ENCODE results near the gene SPTLC3. TPM values are rescaled to one million over a fixed set of nuclear protein-coding genes. Genes with fewer than 3 reads are reported as not detected.
A peak's percentile ranks its signal among the peaks of the same experiment; 100 is the strongest.

The SPTLC3 gene
- total RNA-seq, 2 donors from 2014 or later: 6.6 to 9.7 TPM

DNA sequence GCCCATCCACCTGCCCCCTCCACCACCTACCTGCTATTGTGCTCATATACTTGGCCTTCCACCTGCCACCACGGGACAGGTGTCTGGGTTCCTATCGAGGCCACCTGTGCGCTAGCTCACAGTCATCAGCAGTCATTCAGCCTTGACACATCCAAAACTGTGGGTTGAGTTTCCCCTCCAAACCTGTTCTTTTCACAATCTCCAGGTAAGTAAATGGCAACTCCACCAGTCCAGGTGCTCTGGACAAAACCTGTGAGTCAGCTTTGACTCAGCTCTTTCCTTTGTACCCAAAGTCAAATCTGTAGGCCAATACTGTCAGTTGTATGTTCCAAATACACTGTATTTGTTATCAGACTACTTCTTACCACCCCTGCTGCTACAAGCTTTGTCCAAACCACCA, 52.6 kb downstream of the SPTLC3 start:
- DNase-seq: no peak
- intact Hi-C loops (cut with DNase I, micrococcal nuclease): no loop called here
- no peak for ATAC-seq

DNA sequence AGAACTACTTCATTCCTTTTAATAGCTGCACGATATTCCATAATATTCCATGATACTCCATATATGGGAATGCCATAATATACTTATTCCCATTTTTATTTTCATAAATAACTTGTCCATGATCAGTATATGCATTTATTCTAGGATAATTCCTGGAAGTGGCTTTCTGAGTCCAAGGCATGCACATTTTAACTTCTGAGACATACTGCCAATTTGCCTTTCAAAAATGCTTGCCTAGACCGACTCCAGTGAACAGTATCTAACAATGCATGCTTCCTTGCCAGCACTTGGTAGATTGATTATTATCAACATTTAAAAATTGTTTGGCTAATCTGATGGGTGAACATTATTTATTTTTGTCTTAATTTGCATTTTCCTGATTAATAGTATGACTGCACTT, 54.0 kb downstream of the SPTLC3 start:
- ATAC-seq: no peak
- intact Hi-C loops (cut with DNase I, micrococcal nuclease): no loop called here
- DNase-seq: no peak

DNA sequence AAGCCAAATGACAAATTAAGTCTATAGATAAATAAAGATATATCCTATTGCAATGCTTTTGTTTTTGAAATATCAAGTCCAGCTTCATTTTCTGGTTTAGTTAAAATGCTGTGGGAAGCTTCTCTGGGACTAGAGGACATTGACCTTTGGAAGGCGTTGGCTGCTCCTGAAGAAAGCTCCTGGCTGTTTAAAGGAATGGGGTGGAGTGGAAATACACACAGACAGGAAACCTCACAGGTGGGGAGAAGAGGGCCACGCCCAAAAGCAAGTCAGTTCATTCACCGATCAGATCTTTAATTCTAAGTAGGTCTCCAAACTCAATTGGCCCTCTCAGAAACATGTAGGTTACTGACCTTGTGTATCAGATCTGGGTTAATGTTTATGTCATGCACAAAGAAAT, 59.6 kb downstream of the SPTLC3 start:
- intact Hi-C loops (cut with DNase I, micrococcal nuclease): no loop called here
- peak; percentile 100 for ATAC-seq
- peak; percentile 41 to 65 for DNase-seq

DNA sequence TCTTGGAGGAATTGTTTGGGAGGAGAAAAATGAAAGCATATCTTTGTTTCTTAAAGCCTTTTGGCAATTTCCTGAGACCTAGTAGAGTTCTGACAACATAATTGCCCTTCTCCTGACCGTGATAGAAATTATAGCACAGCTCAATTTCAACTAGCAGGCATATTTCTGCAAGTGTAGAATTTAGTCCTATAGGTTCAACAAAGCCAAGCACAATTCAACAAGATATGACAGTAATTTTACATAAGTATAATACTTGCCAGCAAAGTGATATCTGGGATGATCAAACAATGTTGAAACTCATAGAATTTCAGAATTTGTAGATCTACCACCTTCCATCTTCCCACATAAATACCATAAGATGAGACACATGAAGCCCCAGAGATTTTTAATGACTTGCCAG, 73.1 kb downstream of the SPTLC3 start:
- intact Hi-C loops (cut with DNase I, micrococcal nuclease): no loop called here
- ATAC-seq (no peak), DNase-seq (no peak)

DNA sequence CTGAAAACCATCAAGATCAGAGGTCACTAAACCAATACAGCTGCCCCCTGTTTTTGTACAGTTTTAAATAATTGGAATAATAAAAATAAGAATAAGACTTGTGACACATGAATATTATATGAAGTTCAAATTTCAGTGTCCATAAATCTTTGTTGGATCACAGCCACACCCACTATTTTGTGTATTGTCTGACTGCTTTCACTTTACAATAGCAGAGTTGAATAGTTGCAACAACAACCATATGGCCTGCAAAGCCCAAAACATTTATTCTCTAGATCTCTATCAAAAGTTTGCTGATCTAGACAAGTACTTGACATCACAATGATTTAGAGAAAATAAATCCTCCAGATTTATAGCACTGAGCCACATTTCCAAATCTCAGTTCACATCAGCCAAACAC, 73.6 kb downstream of the SPTLC3 start:
- DNase-seq (no peak), ATAC-seq (peak; percentile 79)
- intact Hi-C loops (cut with DNase I, micrococcal nuclease): no loop called here

DNA sequence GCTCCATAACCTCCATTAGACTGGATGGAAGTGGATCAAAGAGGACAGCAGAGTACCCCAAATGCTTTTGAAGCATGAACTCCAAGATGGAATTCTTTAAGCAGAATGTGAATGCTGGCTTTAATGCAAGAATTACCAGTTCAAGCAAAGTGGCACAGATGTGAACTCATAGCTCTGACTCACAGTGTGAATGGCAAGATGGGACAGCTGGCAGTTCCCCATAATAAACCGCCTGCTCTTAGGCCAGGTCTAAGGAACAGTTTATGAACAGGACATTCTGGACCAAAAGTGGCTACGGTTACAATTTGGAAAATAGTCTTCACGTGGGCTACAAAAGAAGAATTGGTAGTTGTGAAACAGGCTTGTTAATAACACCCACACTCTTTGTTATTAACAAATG, 76.5 kb downstream of the SPTLC3 start:
- ATAC-seq (no peak), DNase-seq (no peak)
- intact Hi-C loops (cut with DNase I, micrococcal nuclease): no loop called here

DNA sequence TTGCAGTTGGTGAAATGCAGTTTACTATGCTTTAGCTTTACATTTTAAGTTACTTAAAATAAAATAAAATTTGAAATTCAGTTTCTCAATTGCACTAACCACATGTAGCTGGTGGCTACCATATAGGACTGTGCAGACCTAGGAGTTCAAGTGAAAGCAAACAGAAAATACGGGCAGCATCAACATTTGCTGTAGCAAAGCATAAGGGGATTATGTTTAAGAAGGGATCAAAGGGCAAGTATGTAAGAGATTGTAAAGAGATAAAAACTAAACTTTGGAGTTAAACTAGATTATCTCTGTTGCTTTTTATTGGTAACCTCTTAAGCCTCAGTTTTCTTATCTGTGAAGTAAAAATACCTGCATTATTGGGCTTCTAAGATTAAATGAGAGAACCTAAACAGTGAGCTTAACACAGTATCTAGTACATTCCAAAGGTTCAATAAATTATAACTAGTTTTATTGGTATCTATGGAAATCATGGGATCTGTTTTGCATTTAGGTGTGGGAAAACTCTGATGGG, 81.2 kb downstream of the SPTLC3 start:
- DNase-seq (no peak), ATAC-seq (peak; percentile 93)

DNA sequence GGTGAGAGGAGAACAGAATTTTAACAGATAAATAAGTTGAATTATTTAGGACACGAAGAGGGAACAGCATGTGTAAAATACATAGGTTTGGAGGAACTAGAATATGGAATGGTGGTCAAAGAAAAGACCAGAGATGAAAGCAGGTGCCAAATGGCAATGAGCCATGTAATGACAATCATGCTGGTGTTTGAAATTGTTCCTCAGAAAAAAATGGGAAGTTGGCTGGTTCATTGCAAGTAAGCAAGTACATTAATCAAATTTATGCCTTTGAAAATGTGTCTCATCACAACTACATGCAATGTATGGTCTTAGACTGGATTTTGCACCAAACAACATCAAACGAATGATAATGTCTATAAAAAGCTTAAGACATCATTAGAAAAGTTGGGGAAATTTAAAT, 83.3 kb downstream of the SPTLC3 start:
- intact Hi-C loops (cut with DNase I, micrococcal nuclease): no loop called here
- DNase-seq: no peak
- ATAC-seq: no peak

More for the DNA sequence above, 81.2 kb downstream of the SPTLC3 start:
- intact Hi-C loops (cut with DNase I, micrococcal nuclease): no loop called here

DNA sequence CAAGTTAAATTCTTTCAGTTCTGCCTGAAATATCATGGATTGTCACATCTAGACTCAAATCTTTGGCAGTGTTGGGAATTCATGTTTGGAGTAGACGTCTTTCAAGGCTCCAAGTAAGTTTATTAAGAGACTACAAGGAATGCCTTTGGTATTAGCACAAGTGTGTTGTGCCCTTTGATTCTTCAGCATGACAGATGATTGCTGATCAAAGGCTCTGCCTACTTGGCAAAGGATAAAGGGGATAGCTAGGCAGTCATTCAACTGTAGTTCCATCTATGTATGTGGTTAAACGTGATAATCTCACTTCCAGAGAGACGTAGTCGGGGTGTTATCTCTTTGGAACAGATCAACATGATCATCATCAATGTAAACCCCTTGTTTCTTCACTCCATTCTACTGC, 86.2 kb downstream of the SPTLC3 start:
- ATAC-seq (no peak), DNase-seq (no peak)
- intact Hi-C loops (cut with DNase I, micrococcal nuclease): no loop called here

DNA sequence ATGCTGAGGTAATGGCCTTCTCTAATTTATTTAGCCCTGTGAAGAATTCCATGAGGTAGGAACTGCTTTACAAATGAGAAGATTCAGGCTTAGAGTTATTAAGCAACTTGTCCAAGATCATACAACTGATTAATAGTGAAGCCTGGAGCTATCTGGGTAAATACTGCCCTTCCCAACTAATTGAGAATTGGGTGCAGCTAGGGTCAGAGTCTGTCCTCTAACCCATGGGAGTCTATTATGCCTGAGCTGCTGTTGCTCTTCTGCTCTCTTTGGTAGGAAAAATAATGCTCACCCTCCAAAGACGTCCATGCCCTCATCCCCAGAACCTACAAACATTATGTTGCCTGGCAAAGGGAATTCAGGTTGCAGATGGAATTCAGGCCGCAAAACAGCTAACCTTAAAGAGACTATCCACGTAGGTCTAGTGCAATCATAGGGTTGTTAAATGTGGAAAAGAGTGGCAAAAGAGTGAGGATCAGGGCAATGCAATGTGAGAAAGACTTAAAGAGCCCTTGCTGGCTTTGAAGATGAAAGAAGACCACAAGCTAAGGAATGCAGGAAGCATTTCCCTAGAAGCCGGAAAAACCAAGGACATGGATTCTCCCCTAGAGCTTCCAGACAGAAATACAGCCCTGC, 90.1 kb downstream of the SPTLC3 start:
- intact Hi-C loops (cut with DNase I, micrococcal nuclease): no loop called here
- DNase-seq (no peak), ATAC-seq (no peak)

DNA sequence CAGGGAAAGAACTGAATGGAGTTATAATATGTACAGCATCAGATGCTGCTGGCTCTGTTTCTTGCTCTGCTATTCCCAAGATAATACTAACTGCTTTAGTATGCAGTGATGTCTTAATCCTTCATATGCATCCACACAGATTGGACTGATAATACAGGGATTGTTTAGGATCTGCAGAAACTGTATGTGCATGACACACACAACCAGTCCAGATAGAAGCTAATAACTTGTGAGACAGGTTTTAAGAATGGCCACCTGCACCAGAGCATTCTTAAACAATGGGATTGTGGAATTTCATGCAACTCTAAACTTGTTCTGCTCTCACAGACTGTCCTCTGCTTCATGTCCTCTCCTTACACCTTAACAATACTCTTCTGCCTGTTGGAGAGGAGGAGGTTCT, 90.9 kb downstream of the SPTLC3 start:
- no peak for DNase-seq
- intact Hi-C loops (cut with DNase I, micrococcal nuclease): no loop called here
- ATAC-seq: no peak

DNA sequence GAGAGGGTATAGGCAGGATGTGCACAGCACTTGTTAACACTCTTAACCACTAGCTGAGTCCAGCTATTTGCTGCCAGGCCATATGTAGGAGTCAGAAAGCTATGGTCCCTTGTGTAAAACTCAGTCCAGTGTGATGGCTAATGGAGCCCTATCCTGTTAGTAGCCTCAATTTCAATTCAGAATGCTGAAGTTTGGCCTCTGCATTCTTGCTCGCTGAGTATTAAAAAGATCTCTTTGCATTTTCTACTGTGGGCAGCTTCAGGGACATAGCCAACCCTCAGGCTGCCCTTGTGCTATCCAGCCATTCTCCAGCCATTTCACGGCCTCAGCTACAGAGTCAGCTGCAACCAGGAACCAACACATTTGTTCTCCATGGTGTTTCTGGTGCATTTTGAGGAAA, 92.5 kb downstream of the SPTLC3 start:
- DNase-seq (no peak), ATAC-seq (no peak)
- intact Hi-C loops (cut with DNase I, micrococcal nuclease): no loop called here

DNA sequence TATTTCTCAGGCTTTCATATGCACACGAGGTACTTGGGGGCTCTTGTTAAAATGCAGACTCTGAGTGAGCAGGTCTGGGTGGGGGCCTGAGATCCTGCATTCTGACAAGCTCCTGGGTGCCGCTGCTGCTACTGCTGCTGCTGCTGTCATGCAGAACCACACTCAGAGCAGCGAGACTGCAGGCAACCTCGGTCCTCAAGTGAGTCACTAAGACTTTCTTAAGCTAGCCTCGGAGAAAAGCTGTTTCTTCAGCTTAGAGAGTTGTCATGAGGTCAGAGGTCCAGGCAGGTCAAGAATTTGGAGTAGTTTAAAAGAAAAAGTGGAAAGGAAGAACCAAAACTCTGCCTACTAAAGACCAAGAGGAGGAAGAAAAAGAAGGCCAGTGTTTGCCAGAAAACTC, 92.9 kb downstream of the SPTLC3 start:
- no peak for DNase-seq
- ATAC-seq: no peak
- intact Hi-C loops (cut with DNase I, micrococcal nuclease): no loop called here

DNA sequence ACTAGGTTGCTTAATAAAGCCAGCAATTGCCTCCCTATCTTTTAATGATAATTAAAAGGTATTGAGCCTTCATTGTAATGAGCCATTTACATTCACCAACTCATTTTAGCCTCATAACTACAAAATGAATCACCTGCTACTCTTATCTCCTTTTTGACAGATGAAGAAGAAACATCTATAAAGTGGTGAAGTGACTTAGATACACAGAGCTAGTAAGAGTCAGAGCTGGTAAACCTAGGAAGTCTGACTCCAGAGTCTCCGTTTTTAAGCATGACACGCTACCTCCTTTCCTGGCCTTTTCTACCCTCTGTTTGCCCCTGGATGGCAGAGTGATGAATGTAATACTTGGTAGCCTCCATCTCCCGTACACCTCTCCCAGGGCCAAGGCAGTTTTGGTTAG, 93.5 kb downstream of the SPTLC3 start:
- ATAC-seq (peak; percentile 12), DNase-seq (no peak)
- intact Hi-C loops (cut with DNase I, micrococcal nuclease): no loop called here

DNA sequence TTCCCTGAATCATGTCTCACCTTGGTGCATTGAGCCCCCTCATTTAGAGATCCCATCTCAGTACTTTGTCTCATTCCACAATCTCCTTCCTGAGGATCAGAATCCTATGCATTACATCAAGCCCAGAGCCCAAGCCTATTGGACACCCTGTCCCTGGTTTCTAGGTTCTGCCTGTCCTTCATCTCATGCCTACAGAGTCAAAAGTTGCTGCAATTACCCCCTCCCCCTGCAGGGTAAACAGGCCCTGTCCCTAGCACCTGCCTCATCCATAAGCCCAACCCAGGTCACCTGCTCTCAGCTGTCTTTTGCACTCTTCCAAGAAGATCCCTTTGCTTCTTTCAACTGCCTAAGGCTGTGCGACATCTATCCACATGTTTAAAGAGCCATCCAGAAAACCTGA, 93.9 kb downstream of the SPTLC3 start:
- intact Hi-C loops (cut with DNase I, micrococcal nuclease): no loop called here
- ATAC-seq: peak; percentile 92
- peak; percentile 21 to 47 for DNase-seq

DNA sequence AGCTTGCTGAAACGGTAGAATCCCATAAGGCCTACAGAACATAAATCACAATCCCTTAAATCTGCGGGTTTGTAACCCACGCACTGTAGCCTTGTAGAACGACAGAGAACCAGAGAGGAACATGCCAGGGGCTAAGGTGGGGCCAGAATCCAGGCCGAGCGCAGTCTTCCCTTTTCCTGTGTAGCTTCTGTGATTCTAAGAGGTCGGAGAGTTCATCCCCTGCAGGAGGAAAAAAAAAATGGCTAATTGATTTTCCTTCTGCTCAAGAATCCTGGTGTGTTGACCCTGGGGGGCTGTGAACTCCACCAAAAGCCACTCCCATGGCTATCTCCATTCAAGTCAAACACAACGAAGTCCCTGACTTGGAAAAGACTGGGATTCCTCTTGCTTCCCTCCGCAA, 96.3 kb downstream of the SPTLC3 start:
- DNase-seq (no peak), ATAC-seq (no peak)
- intact Hi-C loops (cut with DNase I, micrococcal nuclease): loop anchor here in 1 of 2 donors (5.0 kb wide), 1 partner anchor 133 kb away; no protein-coding TSS in a partner anchor

DNA sequence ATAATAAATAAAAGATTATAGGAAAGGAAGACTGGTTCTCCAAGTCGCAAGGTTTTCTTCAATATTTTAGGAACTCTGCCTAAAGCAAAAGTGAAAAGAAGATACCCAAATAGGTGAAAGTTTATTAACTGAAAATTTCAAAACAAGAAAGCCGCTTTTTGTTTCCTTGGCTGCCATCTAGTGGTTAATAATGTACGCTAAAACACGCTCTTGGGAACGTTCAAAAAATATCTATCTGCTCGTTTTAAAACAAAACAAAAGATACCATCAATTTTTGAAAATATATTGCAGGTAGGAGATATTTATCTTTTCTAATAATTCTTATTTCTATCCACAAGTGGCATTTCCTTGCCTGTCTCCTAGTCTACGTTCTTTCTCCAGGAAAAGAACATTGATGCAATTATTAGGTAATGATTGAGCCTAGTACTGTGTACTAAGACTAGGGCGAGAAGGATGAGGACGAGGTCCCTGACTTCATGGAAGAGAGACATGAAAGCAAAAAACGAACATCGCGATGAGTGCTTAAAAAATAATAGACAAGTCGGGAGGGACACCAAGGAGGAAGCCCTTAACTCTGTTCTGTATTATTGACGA, 97.2 kb downstream of the SPTLC3 start:
- ATAC-seq (no peak), DNase-seq (no peak)
- intact Hi-C loops (cut with DNase I, micrococcal nuclease): loop anchor here in 1 of 2 donors (5.0 kb wide), 1 partner anchor 134 kb away; no protein-coding TSS in a partner anchor

DNA sequence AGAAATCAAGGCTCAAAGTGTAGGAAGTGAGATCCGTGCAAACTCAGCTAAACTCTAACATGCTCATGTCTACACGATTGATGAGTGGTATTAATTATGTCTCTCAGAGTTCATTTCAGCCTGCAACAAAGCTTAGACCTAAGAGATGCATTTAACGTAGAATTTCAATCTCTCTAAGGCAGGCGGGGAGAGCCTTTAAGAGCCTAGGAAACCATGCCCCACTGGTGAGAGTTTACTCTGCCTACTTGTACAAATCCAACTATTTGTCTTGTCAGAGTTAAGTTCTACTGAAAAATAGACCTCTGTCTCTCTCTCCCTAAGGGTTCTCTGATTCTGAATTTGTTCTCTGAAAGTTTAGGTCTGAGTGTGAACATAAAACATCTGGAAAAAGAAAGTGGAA, 100.9 kb downstream of the SPTLC3 start:
- DNase-seq (no peak), ATAC-seq (no peak)
- intact Hi-C loops (cut with DNase I, micrococcal nuclease): loop anchor here in 1 of 2 donors (5.0 kb wide), 1 partner anchor 137 kb away; no protein-coding TSS in a partner anchor

DNA sequence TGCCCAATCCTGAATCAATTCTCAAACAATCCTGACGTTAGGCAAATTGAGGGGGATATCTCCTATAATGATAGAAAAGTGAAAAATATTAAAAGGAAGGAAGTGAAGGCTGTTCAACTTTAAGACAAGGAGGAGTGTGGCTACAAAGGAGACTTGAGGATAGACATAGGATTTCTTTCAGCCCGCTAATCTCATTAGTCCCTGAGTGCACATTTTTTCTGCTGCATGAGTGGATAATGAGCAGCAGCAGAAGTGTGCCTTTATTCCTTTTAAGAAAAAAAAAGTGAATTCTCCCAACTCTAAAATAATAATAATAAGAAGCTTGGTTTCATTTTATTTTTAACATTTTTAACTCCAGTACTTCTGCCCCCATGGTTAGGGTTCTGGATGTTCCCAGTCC, 102.0 kb downstream of the SPTLC3 start:
- DNase-seq: no peak
- intact Hi-C loops (cut with DNase I, micrococcal nuclease): no loop called here
- no peak for ATAC-seq

DNA sequence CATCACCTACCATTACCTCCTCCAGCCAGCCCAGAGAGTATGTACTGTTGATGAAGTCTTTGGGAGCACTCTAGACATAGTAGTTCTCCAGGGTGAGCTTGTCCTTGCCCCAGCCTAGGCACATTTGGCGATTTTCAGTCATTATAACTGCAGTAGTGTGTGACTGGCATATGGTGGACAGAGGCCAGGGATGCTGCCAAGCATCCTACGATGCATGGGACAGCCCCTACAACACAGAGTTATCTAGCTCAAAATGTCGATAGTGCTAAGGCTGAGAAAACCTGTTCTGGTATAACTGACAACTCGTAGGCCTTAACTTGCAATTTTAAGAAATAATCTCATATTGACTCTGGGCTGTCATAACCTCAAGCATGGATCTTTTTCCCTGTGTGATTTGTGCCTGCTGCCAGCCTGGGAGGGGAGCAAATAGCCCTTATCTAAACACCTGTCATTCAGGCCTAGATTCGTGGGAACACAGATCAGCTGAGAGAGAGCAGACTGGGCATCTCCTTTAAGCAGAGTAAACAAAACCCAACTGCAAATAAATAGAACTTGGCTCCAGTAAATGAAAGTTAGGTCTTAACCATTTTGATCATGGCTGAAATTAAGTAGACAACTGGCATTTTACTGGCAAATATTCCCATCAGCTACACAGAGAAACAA, 102.6 kb downstream of the SPTLC3 start:
- ATAC-seq (peak; percentile 91), DNase-seq (no peak)
- intact Hi-C loops (cut with DNase I, micrococcal nuclease): no loop called here

Measured in left colon (tissue), 2 donors.